GM21526 (cell line): ENCODE measurements around the gene CACNA1B.
"Not testable (repeated sequence)": the region's sequence is repeated elsewhere in the genome, so short reads cannot be mapped to it uniquely, and the experiment has no call there.

Experiments
- ATAC-seq: cut with Tn5 transposase; IDR thresholded peaks from one replicate; pipeline ENCODE4 v1.9.1; 2021; ENCODE audit warnings: moderate library complexity; ENCODE audit not compliant: unreplicated experiment, low FRiP score

CACNA1B gene

GRCh38 chr9:137865581-137866145 lies 11.9 kb upstream of the CACNA1B start:
- no peak for ATAC-seq

- ATAC-seq = no peak
Measured at GRCh38 chr9:137866226-137867141, 11.1 kb upstream of the CACNA1B start.

- no peak for ATAC-seq
Measured at GRCh38 chr9:137870432-137870831, 7.2 kb upstream of the CACNA1B start.

- ATAC-seq = no peak
Measured at GRCh38 chr9:137872296-137872695, 5.3 kb upstream of the CACNA1B start.

GRCh38 chr9:137873408-137873807 lies 4.2 kb upstream of the CACNA1B start:
- no peak for ATAC-seq

- ATAC-seq = no peak
Measured at GRCh38 chr9:137873858-137874362, 3.7 kb upstream of the CACNA1B start.

- no peak for ATAC-seq
Measured at GRCh38 chr9:137875354-137875753, 2.2 kb upstream of the CACNA1B start.

GRCh38 chr9:137875846-137876245 lies 1.7 kb upstream of the CACNA1B start:
- no peak for ATAC-seq

- no peak for ATAC-seq
Measured at GRCh38 chr9:137876269-137876668, 1.3 kb upstream of the CACNA1B start.

- no peak for ATAC-seq
Measured at GRCh38 chr9:137876781-137877386, 698 bp upstream of the CACNA1B start.

- no peak for ATAC-seq
Measured at GRCh38 chr9:137878146-137878941, 762 bp downstream of the CACNA1B start.

- no peak for ATAC-seq
Measured at GRCh38 chr9:137879052-137879451, 1.5 kb downstream of the CACNA1B start.

GRCh38 chr9:137879566-137880150 lies 2.1 kb downstream of the CACNA1B start:
- ATAC-seq = no peak

GRCh38 chr9:137880160-137880975 lies 2.8 kb downstream of the CACNA1B start:
- ATAC-seq = no peak

GRCh38 chr9:137880976-137881530 lies 3.5 kb downstream of the CACNA1B start:
- no peak for ATAC-seq

- ATAC-seq = no peak
Measured at GRCh38 chr9:137881591-137882505, 4.3 kb downstream of the CACNA1B start.

GRCh38 chr9:137882506-137882821 lies 4.9 kb downstream of the CACNA1B start:
- ATAC-seq = no peak

GRCh38 chr9:137883977-137884376 lies 6.4 kb downstream of the CACNA1B start:
- not testable (repeated sequence) for ATAC-seq
